Kidney epithelial cell (primary cell): ENCODE measurements around the gene CTSH. TPM values are rescaled to one million over a fixed set of nuclear protein-coding genes. Genes with fewer than 3 reads are reported as not detected.

Experiments used
- DNase-seq: peaks from one replicate; pipeline ENCODE4 v3.0.0-alpha.2; 2010; ENCODE audit warnings: low read depth
- H3K27me3 ChIP-seq: 2 replicates; pipeline ENCODE4 v1.6.0; 2011; ENCODE audit warnings: low read length; ENCODE audit not compliant: control insufficient read depth, insufficient read depth
- H3K36me3 ChIP-seq: 2 replicates; pipeline ENCODE4 v1.5.1; 2011; ENCODE audit warnings: low read length; ENCODE audit not compliant: control insufficient read depth, insufficient read depth
- H3K4me3 ChIP-seq: 2 replicates; pipeline ENCODE4 v1.5.1; 2011; ENCODE audit warnings: low read depth, mild to moderate bottlenecking, control low read depth, low read length
- CTCF ChIP-seq: IDR thresholded peaks from 2 replicates; pipeline ENCODE4 v1.5.1; 2011; ENCODE audit warnings: mild to moderate bottlenecking, moderate library complexity, low read length, control low read depth, inconsistent platforms; ENCODE audit not compliant: insufficient read depth, poor library complexity, severe bottlenecking
- total RNA-seq: library from RNA; depleted of rRNA; stranded (reverse); fragments of >200 nt; gene quantifications from 2 replicates; pipeline ENCODE4 v1.2.3, GENCODE V29; 2015

The CTSH gene
- total RNA-seq, 1 donor from 2014 or later: 125 TPM

- Histone ChIP-seq H3K4me3 (no peak overlapping the region), H3K27me3 (no peaks in the 10 kb centered on the region), H3K36me3 (no peaks in the 10 kb centered on the region)
- TF ChIP-seq CTCF: no peak
- DNase-seq: no peak
Measured at GRCh38 chr15:78933823-78934654, 10.8 kb downstream of the CTSH start.

GRCh38 chr15:78933187-78933822 lies 11.5 kb downstream of the CTSH start:
- no peak overlapping the region for H3K4me3 ChIP-seq
- DNase-seq: no peak
- TF ChIP-seq CTCF: no peak
- H3K36me3 ChIP-seq: no peaks in the 10 kb centered on the region
- H3K27me3 ChIP-seq: no peaks in the 10 kb centered on the region

- H3K27me3 ChIP-seq: no peaks in the 10 kb centered on the region
- H3K4me3 ChIP-seq: no peak overlapping the region
- DNase-seq: no peak
- no peaks in the 10 kb centered on the region for H3K36me3 ChIP-seq
- TF ChIP-seq CTCF: no peak
Measured at GRCh38 chr15:78932258-78932808, 12.5 kb downstream of the CTSH start.

GRCh38 chr15:78931439-78932257 lies 13.2 kb downstream of the CTSH start:
- H3K36me3 ChIP-seq: no peaks in the 10 kb centered on the region
- H3K4me3 ChIP-seq: no peak overlapping the region
- TF ChIP-seq CTCF: no peak
- no peak for DNase-seq
- H3K27me3 ChIP-seq: no peaks in the 10 kb centered on the region

GRCh38 chr15:78930577-78931388 lies 14.1 kb downstream of the CTSH start:
- Histone ChIP-seq H3K4me3 (no peak overlapping the region), H3K27me3 (no peaks in the 10 kb centered on the region), H3K36me3 (no peaks in the 10 kb centered on the region)
- peak; percentile 77 for DNase-seq
- TF ChIP-seq CTCF: no peak
